H7 (cell line): ENCODE data around the gene SLC6A12. TPM values are rescaled to one million over a fixed set of nuclear protein-coding genes. Genes with fewer than 3 reads are reported as not detected.
A peak's percentile ranks its signal among the peaks of the same experiment; 100 is the strongest.
"Not testable (repeated sequence)": the region's sequence is repeated elsewhere in the genome, so short reads cannot be mapped to it uniquely, and the experiment has no call there.

Experiments used
- DNase-seq: peaks from one replicate; pipeline ENCODE4 v3.0.0; 2012
- H3K27me3 ChIP-seq: 2 replicates; pipeline ENCODE4 v1.6.0; 2011; ENCODE audit warnings: mild to moderate bottlenecking, low read length; ENCODE audit not compliant: control insufficient read depth, insufficient read depth
- H3K36me3 ChIP-seq: replicated peaks from 2 replicates; pipeline ENCODE4 v1.5.1; 2011; ENCODE audit warnings: low read length; ENCODE audit not compliant: control insufficient read depth, insufficient read depth
- H3K4me3 ChIP-seq: 2 replicates; pipeline ENCODE4 v1.5.1; 2011; ENCODE audit warnings: low read depth, mild to moderate bottlenecking, control low read depth, low read length, moderate library complexity; ENCODE audit not compliant: insufficient read depth
- total RNA-seq: library from RNA; depleted of rRNA; stranded (reverse); fragments of >200 nt; shearing (Covaris generic); gene quantifications from 2 replicates; pipeline ENCODE4 v1.2.3, GENCODE V29; 2014

The SLC6A12 gene
- total RNA-seq, 1 experiment from 2014 or later, result 0.31 TPM

- Histone ChIP-seq H3K4me3 (peak overlapping the region; percentile 65), H3K36me3 (no peaks in the 10 kb centered on the region), H3K27me3 (peaks cover 20% of the 10 kb centered on the region)
- DNase-seq, result peak; percentile 99
Measured at GRCh38 chr12:188910-189621, 24.9 kb downstream of the SLC6A12 start.

- H3K36me3 ChIP-seq, DNase-seq: not testable (repeated sequence)
- H3K4me3 ChIP-seq, result peak overlapping the region; percentile 65
- peaks cover 20% of the 10 kb centered on the region for H3K27me3 ChIP-seq
Measured at GRCh38 chr12:187986-188909, 25.7 kb downstream of the SLC6A12 start.

GRCh38 chr12:186006-186625 lies 27.8 kb downstream of the SLC6A12 start:
- DNase-seq, result no peak
- no peak overlapping the region for H3K4me3 ChIP-seq
- H3K36me3 ChIP-seq, result no peaks in the 10 kb centered on the region
- peaks cover 19% of the 10 kb centered on the region for H3K27me3 ChIP-seq

GRCh38 chr12:185576-185955 lies 28.4 kb downstream of the SLC6A12 start:
- no peaks in the 10 kb centered on the region for H3K36me3 ChIP-seq
- DNase-seq, result no peak
- no peak overlapping the region for H3K4me3 ChIP-seq
- peaks cover 13% of the 10 kb centered on the region for H3K27me3 ChIP-seq

- H3K4me3 ChIP-seq, result no peak overlapping the region
- peak; percentile 43 for DNase-seq
- H3K36me3 ChIP-seq, result no peaks in the 10 kb centered on the region
- H3K27me3 ChIP-seq, result peaks cover 13% of the 10 kb centered on the region
Measured at GRCh38 chr12:184811-185575, 29.0 kb downstream of the SLC6A12 start.

- H3K27me3 ChIP-seq, result peaks cover 2% of the 10 kb centered on the region
- DNase-seq, result peak; percentile 59
- H3K36me3 ChIP-seq, result no peaks in the 10 kb centered on the region
- H3K4me3 ChIP-seq, result no peak overlapping the region
Measured at GRCh38 chr12:182381-182892, 31.5 kb downstream of the SLC6A12 start.

- Histone ChIP-seq H3K36me3 (no peaks in the 10 kb centered on the region), H3K4me3 (no peak overlapping the region), H3K27me3 (peaks cover under 1% of the 10 kb centered on the region)
- DNase-seq, result peak; percentile 58
Measured at GRCh38 chr12:181921-182320, 32.0 kb downstream of the SLC6A12 start.

GRCh38 chr12:180445-180844 lies 33.5 kb downstream of the SLC6A12 start:
- no peak overlapping the region for H3K4me3 ChIP-seq
- no peaks in the 10 kb centered on the region; the same call in 1 of the 2 replicates for H3K27me3 ChIP-seq
- peak; percentile 33 for DNase-seq
- H3K36me3 ChIP-seq, result no peaks in the 10 kb centered on the region

GRCh38 chr12:179885-180284 lies 34.1 kb downstream of the SLC6A12 start:
- peak; percentile 38 for DNase-seq

GRCh38 chr12:179131-179884 lies 34.6 kb downstream of the SLC6A12 start:
- no peak overlapping the region for H3K4me3 ChIP-seq
- H3K36me3 ChIP-seq, result no peaks in the 10 kb centered on the region
- peak; percentile 66 for DNase-seq
- no peaks in the 10 kb centered on the region; the same call in 1 of the 2 replicates for H3K27me3 ChIP-seq

More at GRCh38 chr12:179885-180284, 34.1 kb downstream of the SLC6A12 start:
- Histone ChIP-seq H3K4me3 (no peak overlapping the region), H3K36me3 (no peaks in the 10 kb centered on the region), H3K27me3 (no peaks in the 10 kb centered on the region; the same call in 1 of the 2 replicates)

- Histone ChIP-seq H3K4me3 (no peak overlapping the region), H3K27me3 (no peaks in the 10 kb centered on the region; the same call in 1 of the 2 replicates)
- DNase-seq, result peak; percentile 66
Measured at GRCh38 chr12:178829-179109, 35.2 kb downstream of the SLC6A12 start.

GRCh38 chr12:177980-178828 lies 35.8 kb downstream of the SLC6A12 start:
- H3K27me3 ChIP-seq, result no peaks in the 10 kb centered on the region; the same call in 1 of the 2 replicates
- no peaks in the 10 kb centered on the region for H3K36me3 ChIP-seq
- DNase-seq, result no peak
- H3K4me3 ChIP-seq, result no peak overlapping the region

More at GRCh38 chr12:178829-179109, 35.2 kb downstream of the SLC6A12 start:
- H3K36me3 ChIP-seq, result no peaks in the 10 kb centered on the region
